Panc1 (cell line): ENCODE results near the gene GP9. TPM values are rescaled to one million over a fixed set of nuclear protein-coding genes. Genes with fewer than 3 reads are reported as not detected.

Experiments
- ATAC-seq: fragments of 200-7000 bp; cut with Tn5 transposase; 2 replicates; pipeline ENCODE4 v1.9.1; 2020; ENCODE audit warnings: mild to moderate bottlenecking, moderate library complexity
- BruUV-seq: library from RNA; stranded (reverse); fragments of 400-500 nt; replicated peaks from 2 replicates; lab custom pipeline; 2021; lab: Mats Ljungman, UMichigan
- CTCF ChIA-PET: fragments of 300-600 bp; sonication (Branson Sonifier 250); formaldehyde crosslinking; loops from one replicate; lab custom pipeline; 2022; ENCODE audit warnings: antibody characterized with exemption; lab: Charles Lee
- POLR2A ChIA-PET: fragments of 300-600 bp; sonication (Branson Sonifier 250); formaldehyde crosslinking; loops from one replicate; lab custom pipeline; 2022; ENCODE audit warnings: antibody characterized with exemption; lab: Charles Lee
- DNase-seq: peaks from one replicate; pipeline ENCODE4 v3.0.0-alpha.2; 2010; ENCODE audit warnings: low read depth, low spot score
- H3K27ac ChIP-seq: 2 replicates; pipeline ENCODE4 v1.5.1; 2011; ENCODE audit warnings: mild to moderate bottlenecking, low read length, inconsistent platforms
- H3K27me3 ChIP-seq: fragments of 200-500 bp; sonication (Bioruptor generic); 2 replicates; pipeline ENCODE4 v1.6.0; 2014; ENCODE audit warnings: low read length, inconsistent platforms; ENCODE audit not compliant: control insufficient read depth, insufficient read depth
- H3K36me3 ChIP-seq: fragments of 200-500 bp; sonication (Bioruptor generic); 2 replicates; pipeline ENCODE4 v1.5.1; 2014; ENCODE audit warnings: inconsistent platforms, mild to moderate bottlenecking, low read length, moderate library complexity; ENCODE audit not compliant: control insufficient read depth, insufficient read depth
- H3K4me1 ChIP-seq: 2 replicates; pipeline ENCODE4 v1.5.1; 2011; ENCODE audit warnings: inconsistent platforms, mild to moderate bottlenecking, low read length, moderate library complexity; ENCODE audit not compliant: control insufficient read depth, insufficient read depth
- H3K4me3 ChIP-seq, 2 experiments: 2 replicates each; pipeline ENCODE4 v1.5.1; 2011 to 2012; ENCODE audit warnings: low read depth in 2 of 2, low read length in 2 of 2, mild to moderate bottlenecking in 2 of 2, inconsistent platforms in 1 of 2, moderate library complexity in 1 of 2
- H3K9me3 ChIP-seq: fragments of 200-500 bp; sonication (Bioruptor generic); 2 replicates; pipeline ENCODE4 v1.5.1; 2014; ENCODE audit warnings: low read depth, mild to moderate bottlenecking, inconsistent platforms, low read length, moderate library complexity; ENCODE audit not compliant: control insufficient read depth, insufficient read depth
- CTCF ChIP-seq: fragments of 450-650 bp; IDR thresholded peaks from 2 replicates; pipeline ENCODE4 v1.5.1; 2017; ENCODE audit warnings: mild to moderate bottlenecking
- POLR2AphosphoS5 ChIP-seq: IDR thresholded peaks from 2 replicates; pipeline ENCODE4 v1.6.1; 2012; ENCODE audit warnings: mild to moderate bottlenecking, low read depth, low read length, moderate library complexity
- REST ChIP-seq, 2 experiments: IDR thresholded peaks; 2 replicates each; pipeline ENCODE4 v1.6.1; 2011 to 2012; ENCODE audit warnings: low read depth in 2 of 2, control low read depth in 1 of 2, low read length in 1 of 2, mild to moderate bottlenecking in 1 of 2, moderate library complexity in 1 of 2; ENCODE audit not compliant: insufficient read depth in 1 of 2
- SIN3A ChIP-seq: IDR thresholded peaks from 2 replicates; pipeline ENCODE4 v1.6.1; 2012; ENCODE audit warnings: low read depth, mild to moderate bottlenecking, low read length, moderate library complexity, borderline replicate concordance; ENCODE audit not compliant: insufficient read depth
- TCF7L2 ChIP-seq: IDR thresholded peaks from 2 replicates; pipeline ENCODE4 v1.6.1; 2011; ENCODE audit warnings: mild to moderate bottlenecking, low read depth, low read length, inconsistent platforms
- in situ Hi-C: cut with HindIII; loops from 2 replicates; pipeline ENCODE4 v1.10.0; 2016; ENCODE audit warnings: low sequenced_read_pairs, low pct_unique_long_range_greater_than_20kb
- intact Hi-C: fragments of 100-400 bp; cut with micrococcal nuclease; formaldehyde crosslinking; loops from one replicate; pipeline ENCODE4 v1.10.0; 2022; ENCODE audit not compliant: unreplicated experiment
- total RNA-seq: library from RNA; stranded (reverse); gene quantifications from one replicate; pipeline ENCODE4 v1.2.1, GENCODE V29; 2021; ENCODE audit not compliant: unreplicated experiment

GP9 gene
- total RNA-seq, 1 experiment from 2014 or later = not detected

GRCh38 chr3:129019266-129019665 lies 41.3 kb upstream of the GP9 start:
- intact Hi-C loops (no loop called here), in situ Hi-C loops (no loop called here)
- H3K27me3 ChIP-seq = no peaks in the 10 kb centered on the region
- ATAC-seq (no peak), DNase-seq (no peak)
- no peak overlapping the region for H3K4me3 ChIP-seq
- ChIA-PET POLR2A (no interaction called here), CTCF (interaction anchor here (0.8 kb wide), 1 partner anchor 297 kb away, joined by 3 read pairs; no protein-coding TSS in a partner anchor)
- H3K27ac ChIP-seq = no peak overlapping the region
- BruUV-seq = no TSS peak
- no peaks in the 10 kb centered on the region for H3K36me3 ChIP-seq
- H3K4me1 ChIP-seq = no peaks in the 10 kb centered on the region
- H3K9me3 ChIP-seq = no peaks in the 10 kb centered on the region
- TF ChIP-seq REST (IDR thresholded peaks at IDR 0.05; ENCODE audit: insufficient read depth in 1 of 2, low read depth in 2 of 2, low read length in 1 of 2) = no peak

GRCh38 chr3:129020691-129021090 lies 39.9 kb upstream of the GP9 start:
- DNase-seq (no peak), ATAC-seq (no peak)
- intact Hi-C loops (loop anchor here (10.0 kb wide), 1 partner anchor 224 kb away; the partner anchor contains the start of gene COPG1), in situ Hi-C loops (no loop called here)
- ChIA-PET POLR2A (no interaction called here), CTCF (interaction anchor here (1.2 kb wide), 1 partner anchor 33 kb away, joined by 4 read pairs; no protein-coding TSS in a partner anchor)
- Histone ChIP-seq H3K4me3 (no peak overlapping the region), H3K36me3 (no peaks in the 10 kb centered on the region), H3K27ac (no peak overlapping the region), H3K4me1 (peaks cover 5% of the 10 kb centered on the region), H3K27me3 (no peaks in the 10 kb centered on the region), H3K9me3 (no peaks in the 10 kb centered on the region)
- BruUV-seq = no TSS peak
- no peak for TF ChIP-seq TCF7L2
- TF ChIP-seq CTCF = no peak
- no peak for TF ChIP-seq SIN3A
- no peak for TF ChIP-seq REST (IDR thresholded peaks at IDR 0.05; ENCODE audit: insufficient read depth in 1 of 2, low read depth in 2 of 2, low read length in 1 of 2)
- no peak for TF ChIP-seq POLR2AphosphoS5
